NCI-H226 (cell line): Measurements from ENCODE around the gene SLC8A1.

Source experiments
- DNase-seq: peaks from one replicate; pipeline ENCODE4 v3.0.0-alpha.2; 2015

The SLC8A1 gene

DNA sequence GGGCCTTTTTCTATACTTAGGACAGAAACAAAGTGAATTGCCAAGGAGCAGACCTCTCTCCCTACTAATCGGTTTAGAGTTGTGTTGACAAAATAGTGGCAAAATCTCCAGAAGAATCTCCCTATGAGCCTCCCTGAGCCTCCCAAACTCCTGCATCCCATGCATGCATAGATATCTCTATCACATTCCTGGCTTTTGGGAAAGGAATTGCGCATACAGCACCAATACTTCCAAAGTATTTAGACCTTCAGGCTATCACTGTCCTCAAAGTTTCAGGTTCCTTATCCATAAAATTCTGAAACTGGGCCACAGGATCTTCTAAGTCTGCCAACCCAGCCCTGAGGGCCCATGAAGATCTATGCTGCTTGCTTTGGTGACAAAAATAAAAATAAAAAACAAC is 152.1 kb downstream of the SLC8A1 start:
- DNase-seq = no peak

DNA sequence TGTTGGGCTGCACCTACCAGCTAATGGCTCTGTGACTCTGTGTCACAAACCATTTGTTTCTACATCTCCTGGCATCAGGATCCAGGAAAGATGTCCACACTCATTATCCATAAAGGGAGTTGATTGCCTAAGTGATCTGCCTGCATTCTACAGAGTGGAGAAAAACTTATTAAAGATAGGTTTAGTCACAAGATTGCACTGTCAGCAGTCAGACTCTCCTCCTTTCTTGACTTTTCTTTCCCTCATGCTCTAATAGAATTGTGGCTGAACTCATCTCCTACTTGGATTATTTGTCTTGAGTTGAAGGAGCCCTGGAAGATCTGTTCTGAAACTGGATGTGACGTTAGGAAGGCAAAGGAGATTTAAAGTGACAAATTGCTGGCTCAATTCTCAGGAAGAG is 152.7 kb downstream of the SLC8A1 start:
- no peak for DNase-seq

DNA sequence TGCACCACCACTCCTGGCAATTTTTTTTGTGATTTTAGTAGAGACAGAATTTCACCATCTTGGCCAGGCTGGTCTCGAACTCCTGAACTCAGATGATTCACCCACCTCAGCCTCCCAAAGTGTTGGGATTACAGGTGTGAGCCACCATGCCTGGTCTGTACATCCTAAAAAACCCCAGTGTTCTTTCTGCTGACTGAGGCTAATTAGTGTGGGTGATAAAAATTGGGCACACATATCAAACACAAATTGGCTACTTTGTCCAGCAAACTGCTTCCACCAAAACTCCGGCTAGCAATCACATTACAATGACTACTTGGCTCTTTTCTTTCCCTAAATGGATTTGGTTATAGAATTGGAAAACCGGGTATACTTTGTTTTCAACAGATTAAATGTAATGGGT is 153.9 kb downstream of the SLC8A1 start:
- DNase-seq = no peak

DNA sequence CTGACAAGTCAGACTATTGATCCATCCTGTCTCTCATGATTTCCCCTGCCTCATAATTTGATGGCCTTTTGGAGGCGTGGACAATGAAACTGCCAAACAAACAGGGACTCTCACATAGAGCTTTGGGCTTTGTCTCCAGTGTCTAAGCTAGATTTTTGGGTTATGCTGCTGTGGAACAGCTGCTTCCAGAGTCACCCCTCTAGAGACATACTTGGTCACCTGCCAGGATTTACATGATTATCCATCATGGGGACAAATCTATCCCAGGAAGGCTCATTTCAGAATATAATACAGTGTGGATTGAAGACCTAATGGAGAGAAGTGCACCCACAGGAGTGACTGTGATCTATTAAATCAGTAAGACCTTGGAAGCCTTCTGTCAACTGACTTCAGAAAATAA is 159.6 kb downstream of the SLC8A1 start:
- DNase-seq = no peak

DNA sequence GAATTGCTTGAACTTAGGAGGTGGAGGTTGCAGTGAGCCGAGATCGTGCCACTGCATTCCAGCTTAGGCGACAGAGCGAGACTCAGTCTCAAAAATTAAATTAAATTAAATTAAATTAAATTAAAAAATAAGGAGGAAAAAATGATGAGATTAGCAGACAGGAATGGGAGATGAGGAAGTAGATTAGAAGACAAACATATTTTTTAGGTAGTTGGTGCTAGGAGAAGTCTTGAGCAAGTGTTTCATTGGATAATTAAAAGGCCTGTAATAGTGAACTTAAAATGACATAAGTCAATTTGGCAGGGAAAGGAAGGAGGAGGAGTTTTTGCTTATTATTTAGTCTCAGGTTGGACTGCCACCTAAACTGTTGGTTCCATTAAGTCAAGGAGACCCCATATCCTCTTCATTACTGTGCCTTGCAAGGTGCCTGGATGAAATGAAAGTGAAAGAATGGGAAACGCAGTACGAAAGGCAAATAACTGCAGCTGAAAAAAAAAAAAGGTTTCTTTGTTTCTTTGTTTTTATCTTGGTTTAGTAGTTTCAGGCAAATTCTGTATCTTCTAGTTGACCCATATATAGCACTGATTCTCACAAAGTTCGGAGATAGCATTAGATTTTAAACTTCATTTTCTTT is 162.0 kb downstream of the SLC8A1 start:
- DNase-seq = no peak

DNA sequence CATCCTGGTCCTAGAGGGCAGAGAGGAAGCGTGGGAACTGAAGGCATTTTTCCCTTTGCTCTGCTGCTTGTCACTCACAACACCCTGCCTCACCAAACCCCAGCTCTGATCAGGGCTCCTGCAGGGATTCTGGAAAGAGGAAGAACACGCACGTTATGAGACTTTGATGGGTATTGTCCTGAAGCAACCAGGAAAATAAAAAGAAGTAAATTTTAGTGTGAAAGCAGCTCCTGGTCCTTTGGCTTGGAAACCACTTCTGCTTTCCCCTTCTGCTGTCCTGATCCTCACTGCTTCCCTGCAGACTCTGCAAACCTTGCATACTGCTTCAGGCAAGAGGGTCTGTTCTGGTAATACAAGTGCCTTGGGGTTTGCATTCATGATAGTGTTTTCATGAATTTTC is 164.1 kb downstream of the SLC8A1 start:
- DNase-seq = no peak

DNA sequence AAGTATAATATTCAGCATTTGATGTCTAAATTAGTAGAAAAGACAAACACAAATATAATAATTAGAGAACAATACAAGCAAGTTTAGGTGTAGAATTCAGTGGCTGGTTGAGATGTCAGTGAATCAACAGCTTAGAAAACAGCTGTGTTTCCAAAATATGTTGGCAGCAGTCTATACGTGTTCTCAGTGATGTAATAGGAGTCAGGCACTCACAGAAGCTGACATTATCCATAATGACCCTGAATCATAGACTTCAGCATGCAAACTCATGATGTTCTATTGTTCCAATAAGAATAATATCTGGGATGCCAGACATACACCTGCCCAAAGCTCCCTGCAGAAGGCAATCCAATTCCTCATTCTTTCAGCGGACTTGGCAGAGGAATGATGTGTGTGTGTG is 164.7 kb downstream of the SLC8A1 start:
- no peak for DNase-seq

DNA sequence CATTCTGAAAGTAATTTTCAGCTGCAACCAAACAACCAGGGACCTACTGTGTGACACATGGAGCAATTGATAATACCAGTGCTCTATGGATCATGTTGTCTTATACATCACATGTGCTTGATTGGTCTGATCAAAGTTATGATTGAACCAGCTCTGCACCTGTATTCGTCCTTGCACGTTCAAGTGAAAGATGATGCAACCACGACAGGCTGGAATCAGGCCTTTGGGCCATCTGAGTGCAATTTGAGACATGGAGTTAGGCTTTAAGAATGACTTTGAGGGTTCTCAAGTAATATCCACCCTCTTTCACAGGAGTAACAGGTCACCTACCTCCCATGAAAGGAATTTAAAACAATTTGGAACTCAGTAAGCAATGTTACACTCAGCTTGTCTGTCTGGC is 165.2 kb downstream of the SLC8A1 start:
- DNase-seq = no peak

DNA sequence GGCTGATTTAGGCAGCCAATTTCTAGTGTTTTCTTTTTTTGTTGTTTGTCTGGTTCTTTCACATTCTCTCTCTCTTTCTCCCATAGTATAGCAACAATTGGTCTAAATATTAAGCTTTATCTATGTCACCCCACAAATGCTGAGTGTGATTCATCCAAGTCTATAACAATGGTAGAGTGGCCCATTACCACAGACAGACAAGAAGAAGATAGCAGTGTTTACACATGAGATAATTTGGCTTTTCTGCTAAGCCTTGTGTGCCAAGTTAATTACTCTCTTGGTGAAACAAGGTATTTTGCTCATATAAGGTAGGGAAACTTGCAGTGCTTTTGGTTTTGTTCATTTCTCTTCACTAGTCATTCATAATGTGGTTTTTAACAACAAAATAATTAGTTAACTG is 166.5 kb downstream of the SLC8A1 start:
- no peak for DNase-seq

DNA sequence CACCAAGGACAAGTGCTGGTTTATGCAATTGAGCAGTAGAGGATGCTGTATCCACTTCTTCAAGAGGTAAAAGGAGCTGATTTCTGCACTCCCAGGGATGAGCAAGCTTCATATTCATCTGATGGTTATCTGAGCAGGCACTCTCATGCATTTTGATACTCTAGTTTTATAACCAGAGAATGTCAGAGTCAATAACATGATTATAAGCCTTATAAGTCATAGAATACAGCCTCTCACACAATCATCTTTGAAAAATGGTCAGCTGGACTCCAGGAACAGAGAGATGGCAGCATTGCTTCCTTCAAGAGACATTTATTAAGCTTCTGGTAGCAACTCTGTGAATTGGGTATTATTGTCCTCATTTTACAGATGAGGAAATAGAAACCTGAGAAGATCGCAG is 167.1 kb downstream of the SLC8A1 start:
- no peak for DNase-seq

DNA sequence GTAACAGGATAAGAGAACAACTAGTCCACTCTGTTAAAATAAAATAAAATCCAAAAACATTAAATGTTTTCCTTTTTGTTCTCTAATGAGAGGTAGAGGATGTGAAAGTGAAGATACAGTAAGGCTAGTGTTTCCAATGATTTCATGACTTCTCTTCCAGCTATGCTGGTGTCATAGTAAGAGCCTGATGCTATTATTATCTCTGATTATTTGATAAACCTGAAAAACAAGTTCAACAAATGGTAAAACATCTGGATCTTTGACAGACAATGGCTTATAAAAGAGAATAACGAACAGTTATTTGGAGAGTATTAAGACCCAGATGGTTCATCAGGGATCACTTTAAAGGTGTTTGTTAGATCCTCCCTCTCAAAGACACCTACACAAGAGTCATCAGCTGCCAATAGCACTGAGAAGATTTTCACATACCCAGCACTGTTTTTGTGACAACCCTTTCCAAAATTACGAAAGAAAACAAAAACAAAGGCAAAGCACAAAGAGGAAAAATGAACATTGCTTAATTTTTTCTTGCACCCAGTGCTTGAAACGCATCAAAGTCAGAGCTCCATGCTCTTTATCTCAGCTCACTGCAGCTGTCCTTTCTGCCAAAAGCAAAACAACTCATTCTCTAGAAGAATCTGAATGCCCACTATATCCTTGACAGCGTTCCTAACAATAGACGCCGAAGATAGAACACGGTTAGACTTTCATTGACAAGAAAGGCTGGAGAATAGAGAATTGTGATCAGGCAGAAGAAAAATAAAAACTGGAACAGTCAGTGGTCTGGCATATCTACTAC is 168.6 kb downstream of the SLC8A1 start:
- no peak for DNase-seq

DNA sequence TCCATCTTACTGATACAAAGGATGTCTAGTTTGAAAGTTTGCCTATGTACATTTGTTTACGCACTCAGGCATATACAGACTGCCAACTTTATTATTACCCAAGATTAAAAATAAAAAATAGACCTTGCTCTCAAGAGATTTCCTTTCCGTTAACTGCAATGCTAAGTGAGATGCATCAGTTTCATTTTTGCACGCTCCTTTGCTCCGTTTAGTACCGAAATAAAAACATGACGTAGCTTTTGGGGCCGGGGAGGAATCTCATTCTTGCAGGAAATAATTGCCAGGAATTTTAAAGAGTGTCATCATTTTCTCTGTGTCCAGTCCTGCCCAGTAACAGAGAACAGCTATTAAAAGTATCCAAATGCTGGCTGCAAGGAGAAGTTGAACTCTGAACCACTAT is 169.5 kb downstream of the SLC8A1 start:
- no peak for DNase-seq

DNA sequence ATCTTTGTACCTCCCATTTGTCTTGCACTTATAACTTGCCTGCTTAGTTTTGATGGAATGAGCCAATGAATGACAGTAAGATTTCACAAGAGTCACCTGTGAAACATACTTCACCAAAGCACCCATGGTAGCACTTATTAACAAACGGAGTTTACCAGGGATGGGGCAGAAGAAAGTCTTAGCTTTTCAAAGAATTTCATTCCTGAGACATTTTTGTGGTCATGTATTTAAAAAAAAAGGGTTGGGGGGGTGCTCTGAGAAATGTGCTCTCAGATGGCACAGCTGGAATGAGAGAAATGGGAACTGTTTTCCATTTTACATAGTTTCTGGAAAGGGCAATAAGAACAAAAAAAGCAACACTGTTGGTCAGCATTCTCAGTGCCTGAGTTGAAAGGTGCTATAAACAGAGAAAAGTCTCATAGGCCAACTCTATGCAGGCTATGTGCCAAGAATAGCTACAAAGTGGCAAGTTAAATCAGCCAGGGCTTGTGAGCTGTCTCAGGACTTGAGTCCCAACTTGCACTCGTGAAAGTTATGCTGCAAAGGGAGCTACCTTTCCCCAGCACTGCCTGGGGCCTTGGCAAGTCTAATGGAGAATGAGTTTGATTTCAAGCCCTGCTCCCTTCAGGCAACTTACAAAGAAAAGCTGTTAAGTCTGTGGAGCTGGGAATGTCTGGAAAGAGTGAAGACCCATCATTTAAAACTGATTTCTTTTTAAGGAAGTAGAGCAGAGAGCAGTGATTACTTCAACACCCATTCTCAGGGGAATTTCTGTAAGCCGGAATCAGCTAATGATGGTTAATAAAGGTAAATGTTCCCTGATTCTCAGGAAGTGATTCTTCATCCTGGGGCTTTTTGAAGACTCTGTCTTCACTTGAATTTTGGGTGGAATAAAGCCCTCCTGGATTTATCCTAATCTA is 170.6 kb downstream of the SLC8A1 start:
- DNase-seq = peak; percentile 18

DNA sequence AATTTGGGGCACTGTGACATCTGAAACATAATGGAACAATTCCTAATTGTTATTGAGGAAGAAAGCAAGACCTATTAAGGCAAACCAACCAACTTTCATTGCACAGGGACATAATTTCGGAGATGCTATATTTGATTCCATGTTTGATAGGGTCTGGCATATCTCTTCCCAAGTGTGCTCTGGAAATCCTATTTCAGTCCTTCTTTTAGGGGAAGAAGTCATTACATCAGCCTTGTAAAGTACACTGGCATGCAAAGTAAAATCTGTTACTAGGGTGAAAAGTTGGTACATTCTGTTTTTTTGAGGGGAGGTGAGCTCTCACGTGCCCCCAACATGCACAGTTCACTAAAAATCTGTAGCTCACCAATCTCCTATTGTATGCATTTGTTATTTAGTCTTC is 172.4 kb downstream of the SLC8A1 start:
- no peak for DNase-seq

DNA sequence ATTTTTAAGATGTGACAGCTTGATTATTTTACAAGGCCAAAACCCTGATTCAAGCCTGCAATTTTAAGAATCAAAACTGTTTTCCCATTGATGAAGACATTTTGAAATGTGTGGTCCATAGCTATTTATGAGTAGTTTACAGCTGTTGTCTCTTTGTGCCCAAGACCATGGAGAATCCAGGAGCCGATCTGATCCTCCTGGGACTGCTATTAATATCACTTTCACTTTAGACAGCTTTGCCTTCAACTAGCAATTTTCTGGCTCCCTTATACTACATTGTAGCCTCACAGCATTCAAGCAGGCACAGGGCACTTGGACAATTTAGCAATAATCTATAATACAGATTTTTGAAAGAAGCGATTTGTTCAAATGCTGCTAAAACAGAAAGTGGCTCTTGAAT is 172.9 kb downstream of the SLC8A1 start:
- no peak for DNase-seq

DNA sequence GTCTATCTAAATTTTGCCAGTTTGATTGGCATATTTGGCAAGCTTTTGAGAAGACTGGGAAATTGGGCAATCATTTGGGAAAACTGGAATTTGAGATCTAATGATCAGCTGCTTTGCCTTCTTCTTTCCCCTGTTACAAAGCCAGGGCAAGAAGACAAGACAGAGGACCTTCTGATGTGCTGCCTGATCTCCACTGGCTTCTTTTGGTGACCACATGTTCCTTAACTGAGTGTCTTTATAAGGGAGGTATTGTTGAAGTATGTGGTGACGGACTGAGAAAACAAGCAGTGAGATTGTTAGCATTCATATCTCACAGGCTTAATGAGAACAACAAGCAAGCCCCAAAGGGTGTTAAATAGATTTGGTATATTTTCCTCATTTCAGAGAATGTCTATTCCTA is 175.8 kb downstream of the SLC8A1 start:
- no peak for DNase-seq

DNA sequence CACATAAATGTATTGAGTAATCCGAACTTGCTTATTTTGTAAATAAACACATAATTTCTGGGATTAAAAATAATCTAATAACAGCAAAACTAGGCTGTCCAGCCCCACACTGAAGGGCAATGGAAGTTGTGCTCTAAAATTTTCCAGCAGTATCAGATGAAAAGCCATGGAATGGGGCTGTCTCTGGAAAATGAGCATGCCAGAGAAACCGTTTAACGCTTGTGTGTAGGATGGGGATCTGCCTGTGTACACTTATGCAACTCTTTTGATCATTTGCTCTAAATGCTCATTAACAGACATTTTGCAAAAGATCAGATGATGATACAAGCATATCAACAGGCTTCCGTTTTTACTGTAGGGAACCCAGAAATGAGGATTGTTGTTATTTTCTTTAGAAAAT is 177.6 kb downstream of the SLC8A1 start:
- DNase-seq = no peak

DNA sequence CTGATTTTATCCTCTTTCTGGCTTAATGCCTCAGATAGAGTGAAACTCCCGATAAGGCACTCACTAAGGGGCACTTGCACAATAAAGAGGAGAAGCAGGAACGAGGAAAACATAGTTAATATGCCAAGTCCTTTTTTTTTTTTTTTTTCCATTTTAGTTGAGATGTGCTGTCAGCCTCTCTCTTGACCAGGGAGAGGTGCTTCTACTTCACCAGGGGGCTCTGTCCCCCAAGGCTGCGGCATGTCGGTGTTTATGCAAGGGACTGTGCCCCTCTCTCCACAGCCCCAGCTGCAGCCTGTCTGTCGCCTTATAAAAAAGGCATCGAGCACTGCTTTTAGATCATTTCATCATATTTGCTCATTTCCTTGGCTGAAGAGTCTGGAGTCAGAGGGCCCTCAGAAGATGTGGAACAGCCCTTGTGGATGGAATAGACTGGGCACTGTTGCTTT is 178.1 kb downstream of the SLC8A1 start:
- no peak for DNase-seq

DNA sequence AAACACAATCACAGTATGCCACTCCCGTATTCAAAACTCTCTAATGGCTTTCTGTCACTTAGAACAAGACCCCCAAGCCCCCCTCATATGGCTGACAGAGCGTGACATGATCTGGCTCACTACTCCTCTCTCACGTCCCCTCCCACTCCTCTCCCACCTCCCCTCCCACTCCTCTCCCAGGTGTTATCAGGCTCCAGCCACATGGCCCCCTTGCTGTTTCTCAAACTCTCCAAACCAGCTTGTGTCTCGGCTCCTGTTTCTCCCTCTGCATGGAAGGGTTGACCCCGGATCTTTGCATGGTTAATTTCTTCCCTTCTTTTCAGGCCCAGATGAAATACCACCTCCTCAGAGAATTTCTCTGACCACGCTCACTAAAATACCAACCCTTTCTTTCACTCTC is 180.8 kb downstream of the SLC8A1 start:
- no peak for DNase-seq

DNA sequence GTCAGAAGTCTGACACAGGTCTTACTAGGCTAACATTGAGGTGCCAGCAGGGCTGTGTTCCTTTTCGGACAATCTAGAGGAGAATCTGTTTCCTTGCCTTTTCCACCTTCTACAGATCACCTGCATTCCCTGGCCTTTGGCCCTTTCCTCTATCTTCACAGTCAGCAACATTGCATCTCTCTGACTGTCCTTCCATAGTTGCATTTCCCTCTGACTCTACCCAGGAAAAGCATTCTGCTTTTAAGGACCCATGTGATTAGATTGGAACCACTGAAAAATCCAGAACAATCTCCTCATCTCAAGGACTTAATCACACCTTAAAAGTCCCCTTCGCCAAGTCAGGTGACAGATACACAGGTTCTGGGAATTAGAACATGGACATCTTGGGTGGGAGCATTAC is 181.5 kb downstream of the SLC8A1 start:
- no peak for DNase-seq

DNA sequence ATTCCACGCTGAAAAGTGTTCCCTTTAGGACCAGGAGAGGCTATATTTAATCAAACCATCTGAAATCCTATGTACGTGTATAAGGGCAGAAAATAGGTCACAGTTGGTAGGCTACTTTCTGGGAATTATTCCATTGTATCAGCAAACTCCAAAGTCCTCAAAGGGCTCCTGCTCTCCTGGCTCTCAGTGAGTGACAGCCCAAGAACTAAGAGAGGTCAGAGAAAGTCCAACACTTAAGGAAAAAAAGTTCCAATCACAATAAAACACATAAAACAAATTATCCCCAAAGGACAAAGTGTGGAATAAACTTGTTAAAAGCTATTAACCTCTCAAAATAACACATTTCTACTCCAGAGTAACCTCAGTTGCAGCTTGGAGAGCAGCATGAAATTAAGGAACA is 183.3 kb downstream of the SLC8A1 start:
- no peak for DNase-seq

DNA sequence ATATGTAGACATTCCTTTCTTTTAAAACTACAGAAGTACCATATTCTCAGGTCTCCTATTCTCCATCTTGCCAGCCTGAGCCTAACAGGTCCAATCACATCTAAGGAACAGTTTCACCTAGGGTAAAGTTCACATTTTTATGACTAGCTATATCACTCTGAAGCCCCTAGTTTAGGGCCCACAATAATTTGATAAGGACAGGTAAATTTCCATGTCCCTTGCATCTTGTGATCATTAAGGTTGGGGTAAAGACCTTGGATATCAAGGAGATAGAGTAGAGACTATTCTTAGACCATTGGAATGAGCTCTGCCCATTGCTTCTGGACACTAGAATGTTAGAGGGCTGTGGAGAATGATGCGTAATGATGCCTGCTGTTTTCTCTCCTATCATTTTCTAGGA is 185.7 kb downstream of the SLC8A1 start:
- DNase-seq = no peak

DNA sequence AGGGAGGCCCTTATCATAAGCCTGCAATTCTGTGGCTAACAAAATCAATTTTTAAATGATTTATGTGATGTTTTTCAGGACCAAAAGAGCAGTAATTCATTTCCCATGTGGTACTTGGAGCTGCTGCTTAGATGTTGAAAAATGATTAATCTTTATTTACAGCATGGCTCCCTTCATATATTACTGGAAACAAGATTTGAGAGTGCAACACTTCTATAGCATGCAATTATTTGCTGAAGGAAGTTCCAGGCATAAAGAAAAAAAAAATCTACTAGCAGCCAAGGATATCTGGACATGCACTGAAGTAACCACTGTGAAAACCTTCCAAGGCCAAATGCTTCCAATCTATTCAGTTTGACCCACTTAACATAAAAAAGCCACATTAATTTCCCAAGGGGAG is 186.3 kb downstream of the SLC8A1 start:
- DNase-seq = no peak

DNA sequence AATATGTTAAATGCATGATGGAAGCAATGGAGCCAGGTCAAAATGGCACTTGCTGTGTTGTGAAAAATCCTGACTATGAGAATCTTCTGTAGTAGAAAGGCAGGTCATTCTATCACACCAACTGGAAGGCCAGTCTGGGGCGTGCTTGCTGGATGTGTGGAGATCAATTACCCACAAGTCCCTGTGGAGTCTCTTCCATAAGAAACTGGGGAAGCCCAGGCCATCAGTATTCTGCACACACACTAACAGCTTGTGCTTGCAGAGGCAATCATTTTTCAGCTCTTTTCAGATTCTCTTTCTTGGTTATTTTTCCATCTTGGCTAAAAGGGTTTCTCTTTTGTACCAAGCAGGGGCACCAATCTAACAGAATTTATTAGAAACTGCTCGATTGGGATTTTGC is 190.8 kb downstream of the SLC8A1 start:
- DNase-seq = no peak
